Measurements from ENCODE around the gene OR2C3. TPM values are rescaled to one million over a fixed set of nuclear protein-coding genes. Genes with fewer than 3 reads are reported as not detected.
A peak's percentile ranks its signal among the peaks of the same experiment; 100 is the strongest.

The OR2C3 gene
- polyA plus RNA-seq, 3 donors, result 0.01 TPM; not detected in 2

GRCh38 chr1:247539215-247539614, 3.0 kb upstream of the OR2C3 start:
- no peaks in the 10 kb centered on the region for H3K27me3 ChIP-seq (ENCODE audit: control insufficient read depth in 2 of 2, insufficient read depth in 2 of 2, low read length in 2 of 2)
- no peak overlapping the region for H3K27ac ChIP-seq (ENCODE audit: low read depth in 1 of 2, low read length in 2 of 2)
- H3K36me3 ChIP-seq (replicated peaks in 1 of 2; ENCODE audit: control insufficient read depth in 1 of 2, insufficient read depth in 2 of 2, low read length in 2 of 2), result no peaks in the 10 kb centered on the region
- Mint-ChIP-seq H3K36me3 (no peaks in the 10 kb centered on the region), H3K9me3 (peaks cover 0 to 2% (median 0%) of the 10 kb centered on the region in 7 donors), H3K27ac (no peak overlapping the region), H3K27me3 (ENCODE audit: low read depth in 3 of 3) (peaks cover 0 to 4% (median 0%) of the 10 kb centered on the region in 3 donors), H3K4me3 (no peak overlapping the region), H3K4me1 (peaks cover 11% of the 10 kb centered on the region)
- TF ChIP-seq CTCF (IDR thresholded peaks at IDR 0.05), result no peak
- DNase-seq, result no peak
- no peak overlapping the region for H3K4me2 ChIP-seq (replicated peaks; ENCODE audit: extremely low read depth, low read length, poor library complexity, severe bottlenecking)
- H2AFZ ChIP-seq (ENCODE audit: insufficient read depth, low read depth, low read length, poor library complexity, severe bottlenecking), result peak overlapping the region; percentile 43
- intact Hi-C loops (cut with micrococcal nuclease), result no loop called here
- no peaks in the 10 kb centered on the region for H3K9me3 ChIP-seq (replicated peaks in 1 of 2; ENCODE audit: control insufficient read depth in 1 of 2, insufficient read depth in 1 of 2, low read length in 2 of 2)
- H4K20me1 ChIP-seq (ENCODE audit: insufficient read depth, low read length), result no peaks in the 10 kb centered on the region
- WGBS (ENCODE audit: insufficient coverage), result 64% methylated on average over 3 of the region's 6 CpGs
- no peaks in the 10 kb centered on the region for H3K79me2 ChIP-seq (ENCODE audit: insufficient read depth, low read length)
- no peak overlapping the region for H3K9ac ChIP-seq (ENCODE audit: insufficient read depth, low read length, poor library complexity, severe bottlenecking)
- no peaks in the 10 kb centered on the region for H3K4me1 ChIP-seq (ENCODE audit: control insufficient read depth in 1 of 2, insufficient read depth in 2 of 2, low read length in 2 of 2)
- no peak overlapping the region for H3K4me3 ChIP-seq (replicated peaks in 1 of 3; ENCODE audit: low read depth in 2 of 3, low read length in 3 of 3)

- Histone ChIP-seq H3K27ac (ENCODE audit: low read depth in 1 of 2, low read length in 2 of 2) (no peak overlapping the region), H4K20me1 (ENCODE audit: insufficient read depth, low read length) (no peaks in the 10 kb centered on the region), H3K4me1 (ENCODE audit: control insufficient read depth in 1 of 2, insufficient read depth in 2 of 2, low read length in 2 of 2) (no peaks in the 10 kb centered on the region), H3K9me3 (replicated peaks in 1 of 2; ENCODE audit: control insufficient read depth in 1 of 2, insufficient read depth in 1 of 2, low read length in 2 of 2) (no peaks in the 10 kb centered on the region), H3K9ac (ENCODE audit: insufficient read depth, low read length, poor library complexity, severe bottlenecking) (no peak overlapping the region), H3K36me3 (replicated peaks in 1 of 2; ENCODE audit: control insufficient read depth in 1 of 2, insufficient read depth in 2 of 2, low read length in 2 of 2) (no peaks in the 10 kb centered on the region), H2AFZ (ENCODE audit: insufficient read depth, low read depth, low read length, poor library complexity, severe bottlenecking) (no peak overlapping the region), H3K4me2 (replicated peaks; ENCODE audit: extremely low read depth, low read length, poor library complexity, severe bottlenecking) (no peak overlapping the region), H3K4me3 (replicated peaks in 1 of 3; ENCODE audit: low read depth in 2 of 3, low read length in 3 of 3) (no peak overlapping the region), H3K79me2 (ENCODE audit: insufficient read depth, low read length) (no peaks in the 10 kb centered on the region), H3K27me3 (ENCODE audit: control insufficient read depth in 2 of 2, insufficient read depth in 2 of 2, low read length in 2 of 2) (no peaks in the 10 kb centered on the region)
- H3K9me3 Mint-ChIP-seq, result peaks cover 0 to 2% (median 0%) of the 10 kb centered on the region in 7 donors
- H3K27me3 Mint-ChIP-seq (ENCODE audit: low read depth in 3 of 3), result peaks cover 0 to 4% (median 0%) of the 10 kb centered on the region in 3 donors
- no peak overlapping the region for H3K27ac Mint-ChIP-seq
- H3K4me1 Mint-ChIP-seq, result peaks cover 11% of the 10 kb centered on the region
- intact Hi-C loops (cut with micrococcal nuclease), result no loop called here
- no peak overlapping the region for H3K4me3 Mint-ChIP-seq
- WGBS (ENCODE audit: insufficient coverage), result 100% methylated on average over 1 of the region's 5 CpGs
- no peak for DNase-seq
- H3K36me3 Mint-ChIP-seq, result no peaks in the 10 kb centered on the region
- no peak for TF ChIP-seq CTCF (IDR thresholded peaks at IDR 0.05)
Measured at GRCh38 chr1:247538561-247538960, 2.3 kb upstream of the OR2C3 start.
